Breast epithelium (tissue), 3 donors: Measurements from ENCODE around the gene PAPPA.

ENCODE experiments used
- POLR2A ChIP-seq: fragments of 450-650 bp; IDR thresholded peaks from one replicate; pipeline ENCODE4 v1.6.1; 2016; ENCODE audit warnings: antibody characterized with exemption, mild to moderate bottlenecking, moderate library complexity
- POLR2AphosphoS5 ChIP-seq, 3 donors: sonication (generic); formaldehyde crosslinking; IDR thresholded peaks; one replicate each; pipeline ENCODE4 v1.6.1; 2017; ENCODE audit warnings: antibody characterized with exemption in 3 of 3
- TF ChIP-seq, protein P1 (sequence below), 3 donors: fragments of 450-650 bp; IDR thresholded peaks; one replicate each; pipeline ENCODE4 v1.5.1; 2016 to 2017; ENCODE audit warnings: antibody characterized with exemption in 3 of 3, mild to moderate bottlenecking in 3 of 3, moderate library complexity in 3 of 3

DNA sequence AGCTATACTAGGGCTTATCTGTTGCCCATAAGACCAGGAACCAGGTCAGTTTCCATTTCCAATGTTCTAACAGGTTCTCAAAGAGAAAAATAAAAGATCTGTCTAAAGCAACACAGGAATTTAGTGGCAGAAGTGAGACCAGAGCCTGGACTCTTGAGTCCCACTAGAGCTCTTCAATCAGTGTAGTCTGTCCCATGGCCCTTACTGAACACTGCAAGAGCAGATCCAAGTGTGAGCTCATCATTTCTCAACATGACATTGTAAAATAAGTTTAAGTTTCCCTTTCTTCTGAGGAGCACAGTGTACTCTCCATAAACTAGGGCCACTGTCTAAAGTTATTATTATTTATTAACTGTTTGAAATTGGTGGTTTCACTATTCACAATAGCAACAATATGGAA is 8.6 kb upstream of the PAPPA start:
- no peak for TF ChIP-seq POLR2A
- TF ChIP-seq, protein P1, sequence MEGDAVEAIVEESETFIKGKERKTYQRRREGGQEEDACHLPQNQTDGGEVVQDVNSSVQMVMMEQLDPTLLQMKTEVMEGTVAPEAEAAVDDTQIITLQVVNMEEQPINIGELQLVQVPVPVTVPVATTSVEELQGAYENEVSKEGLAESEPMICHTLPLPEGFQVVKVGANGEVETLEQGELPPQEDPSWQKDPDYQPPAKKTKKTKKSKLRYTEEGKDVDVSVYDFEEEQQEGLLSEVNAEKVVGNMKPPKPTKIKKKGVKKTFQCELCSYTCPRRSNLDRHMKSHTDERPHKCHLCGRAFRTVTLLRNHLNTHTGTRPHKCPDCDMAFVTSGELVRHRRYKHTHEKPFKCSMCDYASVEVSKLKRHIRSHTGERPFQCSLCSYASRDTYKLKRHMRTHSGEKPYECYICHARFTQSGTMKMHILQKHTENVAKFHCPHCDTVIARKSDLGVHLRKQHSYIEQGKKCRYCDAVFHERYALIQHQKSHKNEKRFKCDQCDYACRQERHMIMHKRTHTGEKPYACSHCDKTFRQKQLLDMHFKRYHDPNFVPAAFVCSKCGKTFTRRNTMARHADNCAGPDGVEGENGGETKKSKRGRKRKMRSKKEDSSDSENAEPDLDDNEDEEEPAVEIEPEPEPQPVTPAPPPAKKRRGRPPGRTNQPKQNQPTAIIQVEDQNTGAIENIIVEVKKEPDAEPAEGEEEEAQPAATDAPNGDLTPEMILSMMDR (IDR thresholded peaks at IDR 0.05) = no peak
- TF ChIP-seq POLR2AphosphoS5 (IDR thresholded peaks at IDR 0.05) = no peak
